Peyer's patch (tissue), 4 donors: Measurements from ENCODE around the gene ZBTB7C. TPM values are rescaled to one million over a fixed set of nuclear protein-coding genes. Genes with fewer than 3 reads are reported as not detected.

ENCODE experiments used
- DNase-seq, 3 donors: peaks; one replicate each; pipeline ENCODE4 v3.0.0-alpha.2; 2017 to 2019
- H3K27ac ChIP-seq, 4 donors: fragments of 200-600 bp; sonication (generic); one replicate each; pipeline ENCODE4 v1.5.1; 2016 to 2019
- H3K27me3 ChIP-seq, 2 donors: fragments of 200-600 bp; sonication (generic); one replicate each; pipeline ENCODE4 v1.5.1; 2019
- H3K36me3 ChIP-seq, 3 donors: fragments of 200-600 bp; sonication (generic); one replicate each; pipeline ENCODE4 v1.5.1; 2016 to 2019
- H3K4me1 ChIP-seq, 4 donors: fragments of 200-600 bp; sonication (generic); one replicate each; pipeline ENCODE4 v1.5.1; 2016 to 2019
- H3K4me3 ChIP-seq, 4 donors: fragments of 200-600 bp; sonication (generic); 1 replicate in 3 of 4; 2 replicates in 1 of 4; pipeline ENCODE4 v1.5.1; 2016 to 2019; ENCODE audit warnings: mild to moderate bottlenecking in 1 of 4
- H3K9me3 ChIP-seq, 4 donors: fragments of 200-600 bp; sonication (generic); one replicate each; pipeline ENCODE4 v1.5.1; 2016 to 2019; ENCODE audit warnings: mild to moderate bottlenecking in 1 of 4
- CTCF ChIP-seq, 6 experiments: fragments of 450-650 bp in 4 of 6; fragments of 200-600 bp in 2 of 6; sonication (generic) in 1 of 6; IDR thresholded peaks; one replicate each; pipeline ENCODE4 v1.5.1; 2017 to 2019; ENCODE audit warnings: antibody characterized with exemption in 6 of 6, mild to moderate bottlenecking in 3 of 6, moderate library complexity in 1 of 6
- POLR2A ChIP-seq, 2 donors: fragments of 450-650 bp; IDR thresholded peaks; one replicate each; pipeline ENCODE4 v1.5.1; 2017; ENCODE audit warnings: antibody characterized with exemption in 2 of 2, mild to moderate bottlenecking in 2 of 2, moderate library complexity in 2 of 2
- total RNA-seq, 4 donors: library from RNA; depleted of rRNA; stranded (reverse); fragments of >200 nt; gene quantifications; one replicate each; pipeline ENCODE4 v1.1.0, GENCODE V29; 2016

The ZBTB7C gene
- total RNA-seq, 4 donors from 2014 or later, result 10.5 to 15.7 (median 14.2) TPM

DNA sequence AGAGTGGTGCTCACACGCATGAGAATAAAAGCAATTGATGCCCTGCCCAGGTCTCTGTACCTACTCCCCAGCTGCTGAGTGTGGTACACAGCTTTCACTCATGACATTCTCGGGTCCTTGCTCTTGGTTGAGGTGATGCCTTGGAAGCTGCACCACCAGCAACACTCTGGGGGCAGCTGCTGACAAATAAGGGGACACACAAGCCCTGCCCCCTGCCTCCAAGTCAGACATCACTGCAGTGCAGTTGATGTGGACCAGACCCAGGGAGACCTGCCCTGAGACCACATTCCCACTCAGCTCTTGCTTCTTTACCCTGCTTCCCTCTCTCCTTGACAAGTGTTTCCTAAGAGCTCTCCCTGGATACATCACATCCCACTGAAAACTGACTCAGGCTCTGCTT, 225.6 kb downstream of the ZBTB7C start:
- Histone ChIP-seq H3K4me1 (no peaks in the 10 kb centered on the region), H3K4me3 (no peak overlapping the region), H3K27me3 (no peaks in the 10 kb centered on the region), H3K36me3 (no peaks in the 10 kb centered on the region), H3K27ac (no peak overlapping the region), H3K9me3 (no peaks in the 10 kb centered on the region)
- DNase-seq, result peak in 1 of 3 donors; percentile 28
- TF ChIP-seq CTCF (IDR thresholded peaks at IDR 0.05), result no peak
- TF ChIP-seq POLR2A (IDR thresholded peaks at IDR 0.05), result no peak

DNA sequence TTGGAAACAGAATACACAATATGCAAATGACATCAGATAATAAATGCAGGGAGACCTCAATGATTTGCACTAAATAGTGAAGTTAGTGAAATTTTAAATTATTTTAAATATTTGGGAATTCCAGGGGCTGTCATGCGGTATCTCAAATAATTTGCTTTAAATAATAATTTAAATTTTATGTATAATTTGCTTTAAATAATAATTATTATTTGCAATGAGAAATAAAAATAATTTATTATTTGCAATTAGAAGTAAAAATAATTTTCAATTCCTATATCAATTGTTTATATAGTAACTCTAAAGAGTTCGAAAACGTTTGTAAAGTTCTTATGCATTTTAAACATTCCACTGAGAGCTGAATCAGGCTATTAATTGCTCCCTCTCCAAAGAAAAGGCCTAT, 226.4 kb downstream of the ZBTB7C start:
- Histone ChIP-seq H3K27me3 (no peaks in the 10 kb centered on the region), H3K4me3 (no peak overlapping the region), H3K9me3 (no peaks in the 10 kb centered on the region), H3K27ac (no peak overlapping the region), H3K36me3 (no peaks in the 10 kb centered on the region), H3K4me1 (no peaks in the 10 kb centered on the region)
- DNase-seq, result no peak
- TF ChIP-seq POLR2A (IDR thresholded peaks at IDR 0.05), result no peak
- TF ChIP-seq CTCF (IDR thresholded peaks at IDR 0.05), result no peak

DNA sequence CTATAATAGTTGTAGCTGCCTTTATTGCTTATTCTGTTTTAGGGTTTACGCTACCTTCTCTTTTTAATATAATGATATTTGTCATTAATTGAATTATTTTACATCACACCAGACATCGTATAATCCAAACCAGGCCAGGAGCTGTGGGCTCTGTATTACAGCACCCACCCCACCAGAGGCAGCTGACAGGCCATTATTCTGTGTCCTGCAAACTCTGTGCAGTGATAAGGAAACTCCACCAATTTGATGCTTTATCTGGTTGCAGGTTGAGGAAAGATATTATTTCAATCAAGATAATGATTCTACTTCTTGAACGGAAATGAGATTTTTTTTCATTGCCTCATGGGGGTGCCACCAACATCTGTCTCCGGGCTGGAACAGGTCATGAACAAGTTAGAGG, 227.3 kb downstream of the ZBTB7C start:
- Histone ChIP-seq H3K27me3 (no peaks in the 10 kb centered on the region), H3K4me1 (no peaks in the 10 kb centered on the region), H3K27ac (no peak overlapping the region), H3K4me3 (no peak overlapping the region), H3K36me3 (no peaks in the 10 kb centered on the region), H3K9me3 (no peaks in the 10 kb centered on the region)
- TF ChIP-seq CTCF (IDR thresholded peaks at IDR 0.05), result no peak
- TF ChIP-seq POLR2A (IDR thresholded peaks at IDR 0.05), result no peak
- no peak for DNase-seq

DNA sequence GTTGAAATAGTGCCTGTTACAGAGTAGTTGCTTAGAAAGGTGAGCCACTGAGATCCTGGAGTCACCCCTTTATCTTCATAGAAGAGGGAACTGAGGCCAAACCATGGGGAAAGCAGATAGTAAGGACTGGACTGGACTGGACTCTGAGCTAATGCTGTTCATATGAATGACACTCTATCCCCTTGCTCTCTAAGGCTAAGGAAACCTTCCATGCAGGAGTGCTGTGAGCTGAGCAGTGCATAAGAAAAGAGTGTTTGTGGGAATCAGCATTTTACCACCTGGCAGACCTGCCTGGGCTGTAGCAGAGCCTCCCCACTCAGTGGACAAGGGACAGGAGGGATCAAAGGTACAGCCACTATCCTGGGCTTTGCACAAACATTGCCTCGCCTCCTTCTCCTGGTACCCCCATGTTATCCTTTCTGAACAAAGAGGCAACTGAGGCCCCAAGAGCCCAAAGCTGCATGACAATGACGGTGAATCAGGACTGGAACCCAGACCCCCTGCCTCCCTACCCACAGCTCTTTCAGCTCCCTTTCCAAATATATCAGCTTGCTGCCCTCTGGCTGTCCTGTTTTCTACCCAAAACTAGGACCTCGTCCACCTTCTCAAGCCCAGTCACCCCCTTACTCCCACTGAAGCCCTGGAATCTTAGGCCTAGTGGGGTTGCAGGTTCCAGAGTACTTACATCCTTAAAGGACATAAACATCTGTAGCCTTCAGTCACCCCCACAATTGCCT, 227.9 kb downstream of the ZBTB7C start:
- no peak for TF ChIP-seq CTCF (IDR thresholded peaks at IDR 0.05)
- no peak for TF ChIP-seq POLR2A (IDR thresholded peaks at IDR 0.05)
- Histone ChIP-seq H3K27ac (no peak overlapping the region), H3K4me1 (no peaks in the 10 kb centered on the region), H3K9me3 (no peaks in the 10 kb centered on the region), H3K27me3 (no peaks in the 10 kb centered on the region), H3K36me3 (no peaks in the 10 kb centered on the region), H3K4me3 (no peak overlapping the region)
- peak in 1 of 3 donors; percentile 18 for DNase-seq

DNA sequence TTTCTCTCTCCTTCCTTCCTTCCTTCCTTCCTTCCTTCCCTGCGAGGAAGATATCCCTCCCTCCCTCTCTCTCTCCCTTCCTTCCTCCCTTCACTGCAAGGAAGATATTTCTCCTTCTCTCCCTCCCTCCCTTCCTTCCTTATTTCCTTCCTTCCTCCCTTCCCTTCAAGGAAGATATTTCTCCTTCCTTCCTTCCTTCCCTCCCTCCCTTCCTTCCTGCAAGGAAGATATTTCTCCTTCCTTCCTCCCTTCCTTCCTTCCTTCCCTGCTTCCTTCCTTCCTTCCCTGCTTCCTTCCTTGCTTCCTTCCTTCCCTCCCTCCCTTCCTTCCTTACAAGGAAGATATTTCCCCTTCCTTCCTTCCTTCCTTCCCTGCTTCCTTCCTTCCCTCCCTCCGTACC, 229.5 kb downstream of the ZBTB7C start:
- DNase-seq, result no peak
- H3K27ac ChIP-seq, result no peak overlapping the region
- no peaks in the 10 kb centered on the region for H3K27me3 ChIP-seq
- H3K36me3 ChIP-seq, result no peaks in the 10 kb centered on the region
- no peaks in the 10 kb centered on the region for H3K9me3 ChIP-seq
- TF ChIP-seq CTCF (IDR thresholded peaks at IDR 0.05) (no peak), POLR2A (IDR thresholded peaks at IDR 0.05) (no peak)
- H3K4me3 ChIP-seq, result no peak overlapping the region
- H3K4me1 ChIP-seq, result no peaks in the 10 kb centered on the region
